ENCODE data around the gene RAI1.

The RAI1 gene

DNA sequence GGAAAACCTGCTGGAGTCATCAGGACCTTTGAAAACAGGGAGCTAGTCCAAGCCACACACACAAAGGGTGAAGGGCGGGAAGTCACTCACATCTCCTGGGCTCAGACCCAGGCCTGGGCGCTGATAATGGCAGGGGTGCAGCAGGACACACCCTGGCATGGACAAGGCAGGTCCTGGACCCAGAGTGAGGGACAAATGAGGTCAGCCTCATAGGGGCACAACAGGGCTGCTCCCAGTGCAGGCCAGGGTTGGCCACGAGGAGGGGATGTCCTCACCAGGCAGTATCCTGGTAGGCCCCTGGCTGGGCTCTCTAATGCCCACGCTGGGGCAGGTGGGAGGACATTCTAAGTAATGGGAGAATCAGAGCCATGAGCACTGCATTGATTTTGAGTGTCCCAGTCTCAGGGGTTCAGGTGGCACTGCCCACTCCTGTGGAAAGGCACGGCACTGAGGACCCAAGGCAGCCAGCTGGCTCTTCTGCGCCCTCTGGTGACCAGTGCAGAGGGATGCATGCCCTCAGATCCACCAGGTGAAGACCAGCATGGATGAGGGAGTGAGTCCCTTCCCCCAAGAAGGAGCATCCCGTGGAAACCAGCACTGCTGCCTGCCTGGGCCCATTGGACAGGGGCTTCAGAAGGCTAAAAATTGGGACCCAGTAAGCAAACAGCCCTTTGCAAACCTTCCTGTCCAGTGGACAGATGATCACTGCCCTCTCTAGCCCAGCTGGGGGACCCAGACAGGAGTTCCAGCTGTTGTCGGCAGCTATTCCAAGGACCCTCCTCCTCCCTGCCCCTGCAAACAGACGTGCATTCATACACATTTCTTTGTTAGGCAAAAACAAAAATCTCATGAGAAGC lies 178.9 kb downstream of the RAI1 start:
- Histone ChIP-seq H3K9me3 (ENCODE audit: control insufficient read depth, low read length) (no peaks in the 10 kb centered on the region), H3K4me1 (ENCODE audit: control insufficient read depth, insufficient read depth, low read length, poor library complexity, severe bottlenecking) (no peaks in the 10 kb centered on the region), H3K36me3 (ENCODE audit: control insufficient read depth, insufficient read depth, low read length) (no peaks in the 10 kb centered on the region), H3K4me3 (ENCODE audit: extremely low read depth, insufficient read depth, low read length, poor library complexity, severe bottlenecking) (no peak overlapping the region), H3K27ac (ENCODE audit: low read depth, low read length, severe bottlenecking) (no peak overlapping the region)
- 52 to 53% methylated on average over 4 to 8 of the region's 9 CpGs for WGBS, 2 experiments (ENCODE audit: insufficient coverage in 2 of 2)

DNA sequence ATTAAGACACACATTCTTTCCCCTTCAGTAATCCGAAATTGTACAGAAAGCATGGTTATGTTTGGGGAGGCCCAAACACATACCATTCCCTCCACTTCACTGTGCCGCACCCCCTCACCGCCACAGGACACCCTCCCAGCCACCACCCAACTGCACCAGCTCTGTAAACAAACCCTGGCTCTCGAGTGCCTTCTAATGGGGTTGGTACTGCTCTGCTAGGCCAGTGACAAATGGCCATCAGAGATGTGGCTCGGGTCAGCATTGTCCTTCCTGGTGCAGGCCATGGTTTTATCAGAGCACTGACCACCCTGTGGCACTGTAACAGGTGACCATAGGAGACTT lies 179.5 kb downstream of the RAI1 start:
- WGBS, 2 experiments (ENCODE audit: insufficient coverage in 2 of 2): 77 to 88% methylated on average over 4 of the region's 5 CpGs
- H3K4me1 ChIP-seq (ENCODE audit: control insufficient read depth, insufficient read depth, low read length, poor library complexity, severe bottlenecking): no peaks in the 10 kb centered on the region
- no peak overlapping the region for H3K4me3 ChIP-seq (ENCODE audit: extremely low read depth, insufficient read depth, low read length, poor library complexity, severe bottlenecking)

More for the DNA sequence above, 179.5 kb downstream of the RAI1 start:
- Histone ChIP-seq H3K9me3 (ENCODE audit: control insufficient read depth, low read length) (no peaks in the 10 kb centered on the region), H3K36me3 (ENCODE audit: control insufficient read depth, insufficient read depth, low read length) (no peaks in the 10 kb centered on the region), H3K27ac (ENCODE audit: low read depth, low read length, severe bottlenecking) (no peak overlapping the region)
